Erythroblast (primary cell): Measurements from ENCODE around the gene ANK2.

ENCODE experiments used
- GATA1 ChIP-seq: IDR thresholded peaks from 2 replicates; pipeline ENCODE4 v1.6.1; 2011; ENCODE audit warnings: low read depth, mild to moderate bottlenecking, control low read depth, low read length, moderate library complexity
- POLR2A ChIP-seq: IDR thresholded peaks from 2 replicates; pipeline ENCODE4 v1.6.1; 2011; ENCODE audit warnings: mild to moderate bottlenecking, low read length

GRCh38 chr4:113209153-113209552 lies 159.7 kb downstream of the ANK2 start:
- no peak for TF ChIP-seq POLR2A
- TF ChIP-seq GATA1 = no peak
